GM18870 (cell line): ENCODE measurements around the gene PIK3AP1.

Experiments used
- ATAC-seq: cut with Tn5 transposase; IDR thresholded peaks from one replicate; pipeline ENCODE4 v1.9.1; 2021; ENCODE audit warnings: moderate library complexity; ENCODE audit not compliant: unreplicated experiment

The PIK3AP1 gene

DNA sequence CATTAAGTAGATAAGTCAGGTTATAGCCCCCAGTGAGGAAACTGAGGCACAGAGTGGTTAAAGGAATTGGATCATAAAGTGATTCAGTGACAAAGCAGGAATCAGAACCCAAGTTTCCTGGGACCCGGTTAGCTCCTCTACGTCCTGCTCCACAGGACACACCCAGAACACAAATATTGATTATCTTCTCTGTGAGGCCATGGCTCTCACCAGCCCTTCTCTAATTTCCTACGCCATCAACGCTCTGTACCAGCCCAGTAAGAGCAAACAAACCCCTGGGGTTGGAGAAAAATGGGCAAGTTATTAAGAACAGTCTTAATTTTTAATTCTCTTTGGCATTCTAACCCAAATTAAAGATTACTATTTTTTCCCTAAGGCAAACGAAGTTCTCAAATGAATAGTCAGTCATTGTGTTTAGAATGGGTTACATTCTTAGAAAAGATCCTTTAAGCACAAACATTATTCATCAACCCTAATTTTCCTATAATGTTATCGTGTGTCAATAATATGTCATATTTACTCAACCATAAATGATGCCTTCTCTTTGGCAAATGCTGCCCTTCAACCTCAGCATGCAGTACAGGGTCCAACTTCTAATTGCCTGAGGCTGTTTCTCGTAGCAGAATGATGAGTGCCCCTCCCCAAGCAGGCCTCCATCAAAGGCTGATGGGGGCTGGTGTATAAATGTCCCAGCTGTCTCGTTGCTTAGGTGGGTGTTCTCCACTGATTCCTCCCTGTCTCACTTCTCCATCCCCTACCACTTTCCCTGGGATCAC is 108.1 kb downstream of the PIK3AP1 start:
- no peak for ATAC-seq

DNA sequence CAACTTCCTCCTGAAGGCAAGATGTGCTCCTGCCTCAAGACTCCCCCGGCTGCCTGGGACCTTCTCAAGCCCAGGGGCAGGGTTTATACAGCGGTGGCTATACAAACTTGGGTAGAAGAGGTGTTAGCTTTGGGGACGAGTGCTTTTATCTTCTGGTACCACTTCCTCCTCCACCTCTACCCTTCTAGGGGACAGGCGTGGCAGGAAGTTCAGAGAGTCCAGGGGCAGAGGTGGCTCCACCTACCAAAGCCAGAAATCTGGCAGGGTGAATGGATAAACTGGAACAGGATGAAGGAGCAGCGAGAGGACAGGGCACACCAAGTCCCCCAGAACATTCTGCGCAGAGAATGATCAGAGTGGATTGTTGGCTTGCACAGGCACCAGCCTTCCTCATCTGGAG is 109.5 kb downstream of the PIK3AP1 start:
- ATAC-seq, result no peak

DNA sequence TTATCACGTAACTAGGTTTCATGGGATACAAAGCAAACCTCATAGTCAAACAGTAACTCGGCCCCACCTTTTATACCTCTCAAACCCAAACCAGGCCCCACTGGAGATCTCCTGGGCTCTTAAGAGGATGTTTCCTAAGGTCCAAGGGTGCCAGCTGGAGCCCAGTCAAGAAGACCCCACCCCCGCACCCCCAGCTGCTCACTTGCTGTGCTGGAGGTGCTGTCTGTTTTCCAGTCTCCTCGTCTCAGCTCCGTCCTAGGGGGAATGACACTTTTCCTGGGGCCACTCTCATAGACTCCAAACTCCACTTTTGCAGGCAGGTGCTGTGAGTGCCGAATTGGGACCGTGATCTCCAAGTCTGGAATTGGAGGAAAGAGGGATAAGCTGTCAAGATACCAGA is 110.8 kb downstream of the PIK3AP1 start:
- ATAC-seq, result no peak

DNA sequence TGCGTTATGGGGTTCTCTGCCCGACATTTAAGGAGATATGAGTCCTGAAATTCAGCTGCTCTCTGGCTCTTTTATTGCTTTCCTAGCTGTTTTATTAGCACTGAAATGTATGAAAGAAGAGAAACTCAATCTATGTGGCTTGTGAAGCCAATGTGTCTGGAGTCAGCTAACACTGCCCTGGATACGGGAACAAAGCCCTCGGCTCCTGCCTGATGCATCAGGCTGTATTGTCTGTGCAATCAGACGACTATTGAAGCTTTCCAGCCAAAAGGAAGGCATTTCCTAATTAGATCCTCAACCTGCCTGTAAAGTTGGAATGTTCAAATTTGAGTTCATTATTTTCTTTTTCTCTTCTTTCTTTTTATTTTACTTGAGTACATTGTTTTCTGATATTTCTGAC is 111.5 kb downstream of the PIK3AP1 start:
- no peak for ATAC-seq

DNA sequence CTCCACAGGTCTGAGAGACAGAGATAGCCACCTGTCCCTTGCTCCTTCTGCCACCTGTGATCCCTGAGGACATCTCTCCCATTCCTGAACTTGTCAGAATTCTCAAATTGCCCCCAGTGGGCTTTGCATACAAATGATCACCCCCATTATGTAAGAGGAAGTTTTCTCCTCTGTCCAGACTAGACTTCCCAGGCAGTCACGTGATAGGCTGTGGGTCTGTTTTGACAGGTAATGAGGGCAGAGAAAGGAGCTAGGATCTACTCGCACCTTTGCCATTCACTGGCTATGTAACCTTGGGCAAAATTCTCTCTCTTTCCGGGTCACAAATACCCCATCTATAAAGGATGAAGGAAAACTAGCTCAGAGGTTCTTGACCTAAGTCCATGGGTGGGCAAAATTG is 112.1 kb downstream of the PIK3AP1 start:
- ATAC-seq, result no peak

DNA sequence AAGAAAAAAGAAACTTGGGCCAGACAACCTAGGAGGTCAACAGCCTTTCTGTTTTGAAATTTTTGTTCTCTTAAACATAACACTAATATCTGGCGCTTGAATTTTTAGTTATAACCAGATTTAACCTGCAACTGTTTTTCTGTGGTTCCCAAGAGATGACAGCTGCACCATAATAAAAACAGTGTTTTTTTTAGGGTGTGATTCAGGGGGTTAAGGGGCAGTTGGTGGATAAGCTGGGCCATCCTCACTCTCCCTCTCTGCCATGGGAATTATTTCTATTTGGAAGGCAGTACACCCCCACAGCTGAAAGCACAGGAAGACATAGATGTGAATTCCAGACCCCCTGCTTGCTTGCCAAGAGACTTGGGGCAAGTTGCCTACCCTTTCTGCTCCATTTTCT is 113.4 kb downstream of the PIK3AP1 start:
- no peak for ATAC-seq

DNA sequence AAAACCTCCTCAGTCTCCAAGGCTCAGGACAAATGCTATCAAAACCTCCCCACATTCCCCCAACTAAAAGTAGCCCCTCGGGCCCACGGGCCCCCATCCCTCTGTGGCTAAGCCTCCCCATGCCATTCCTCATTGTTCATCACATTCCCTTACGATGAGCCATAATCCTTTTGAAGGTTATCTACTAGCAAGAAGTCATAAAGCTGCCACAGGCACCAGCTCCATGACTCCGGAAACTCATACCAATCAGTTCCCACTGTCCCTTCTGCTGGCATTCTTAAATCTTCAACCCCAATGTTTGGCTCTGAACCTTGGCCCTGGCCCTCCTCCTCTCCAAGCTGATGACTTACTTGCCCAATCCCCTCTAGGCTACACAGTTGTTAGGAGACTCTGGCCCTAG is 114.1 kb downstream of the PIK3AP1 start:
- no peak for ATAC-seq

DNA sequence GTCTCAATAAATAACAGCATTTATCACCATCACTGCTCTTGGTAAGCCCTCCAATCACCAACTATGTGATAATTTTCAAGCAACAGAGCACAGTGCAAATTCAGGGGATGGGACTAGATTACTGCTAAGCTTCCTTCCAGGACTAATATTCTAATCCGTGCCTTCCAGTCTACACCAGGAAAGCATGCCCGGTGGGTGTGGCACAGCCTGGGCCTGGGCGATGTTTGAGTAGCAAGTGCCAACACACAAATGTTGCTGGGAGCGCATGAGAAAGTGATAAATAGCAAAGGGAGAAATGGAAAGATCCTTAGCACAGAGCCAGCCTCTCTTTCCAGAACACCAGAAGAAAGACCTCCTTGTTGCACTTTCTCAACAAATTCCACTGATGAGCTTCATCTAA is 120.0 kb downstream of the PIK3AP1 start:
- no peak for ATAC-seq

DNA sequence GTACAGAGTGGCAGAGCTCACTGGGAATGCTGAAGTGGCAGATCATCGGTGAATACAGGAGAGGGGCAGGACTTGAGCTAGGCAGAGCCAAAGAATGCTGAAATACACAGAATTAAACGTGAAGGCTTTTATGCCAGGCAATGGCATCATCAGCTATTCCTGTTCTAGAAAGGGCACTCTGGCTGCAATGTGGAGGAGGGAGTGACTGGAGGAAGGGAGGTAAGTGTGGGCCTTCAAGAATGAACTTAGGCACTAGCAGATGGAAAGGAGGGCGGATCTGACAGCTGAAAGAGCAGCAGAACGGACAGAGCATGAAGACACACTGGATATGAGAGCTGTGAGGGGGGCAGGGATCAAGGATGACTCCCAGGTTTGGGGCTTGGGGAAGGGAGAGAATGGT is 121.5 kb downstream of the PIK3AP1 start:
- no peak for ATAC-seq

DNA sequence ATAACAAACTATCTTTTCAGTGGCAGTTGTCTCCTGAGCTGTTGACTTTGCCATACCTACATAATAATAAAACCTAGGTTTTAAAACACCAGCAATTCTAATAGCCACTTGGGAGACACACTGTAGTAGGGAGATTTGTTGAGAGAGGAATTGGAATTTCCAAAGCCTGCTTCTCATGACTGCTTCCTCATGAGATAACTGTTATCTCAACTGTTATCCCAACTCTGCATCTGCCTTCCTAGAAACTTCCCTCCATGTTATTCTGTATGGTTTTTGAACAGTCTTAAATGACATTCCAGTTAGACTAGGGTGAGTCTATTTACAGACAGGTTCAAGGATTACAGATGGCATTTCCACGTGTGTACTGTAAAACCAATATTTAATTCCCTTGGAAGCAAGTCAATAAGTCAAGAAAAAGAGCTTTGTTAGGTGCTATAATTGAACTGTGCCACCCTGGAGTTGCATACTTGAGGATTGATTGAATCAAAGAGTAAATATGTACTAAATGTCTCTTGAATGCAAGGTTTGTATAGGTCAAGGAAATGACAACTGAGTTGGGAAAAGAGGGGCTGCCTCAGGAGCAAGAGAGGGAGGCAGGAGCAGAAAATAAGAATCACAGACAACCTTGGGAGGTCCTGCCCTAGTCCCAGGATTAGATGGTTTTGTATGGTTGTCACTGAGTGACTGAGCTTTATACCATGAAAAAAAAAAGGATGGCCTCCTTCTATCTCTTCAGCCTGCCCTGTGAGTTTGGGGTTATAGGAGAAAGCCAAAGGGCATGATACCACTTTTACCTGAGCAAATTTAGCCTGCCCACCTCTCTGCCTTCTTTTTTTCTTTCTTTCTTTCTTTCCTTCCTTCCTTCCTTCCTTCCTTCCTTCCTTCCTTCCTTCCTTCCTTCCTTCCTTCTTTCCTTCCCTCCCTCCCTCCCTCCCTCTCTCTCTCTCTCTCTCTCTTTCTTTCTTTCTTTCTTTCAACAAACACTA is 123.6 kb downstream of the PIK3AP1 start:
- no peak for ATAC-seq

DNA sequence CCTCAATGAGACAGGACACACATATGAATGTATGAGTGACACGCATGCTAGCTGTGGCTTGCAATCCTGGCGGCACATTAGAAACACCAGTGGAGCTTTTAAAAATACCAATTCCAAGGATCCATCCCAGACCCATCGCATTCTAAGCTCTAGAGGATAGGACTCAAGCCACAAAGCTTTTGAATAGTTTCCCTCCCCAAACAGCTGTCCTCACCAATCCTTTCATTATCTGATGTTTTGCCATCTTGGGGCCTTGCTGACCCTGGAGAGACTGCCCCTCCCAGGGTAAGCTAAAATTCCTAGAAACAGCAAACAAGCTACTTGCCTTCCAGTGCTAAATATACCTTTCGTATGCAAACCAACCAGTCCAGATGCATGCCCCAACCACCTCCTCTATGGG is 124.6 kb downstream of the PIK3AP1 start:
- no peak for ATAC-seq

DNA sequence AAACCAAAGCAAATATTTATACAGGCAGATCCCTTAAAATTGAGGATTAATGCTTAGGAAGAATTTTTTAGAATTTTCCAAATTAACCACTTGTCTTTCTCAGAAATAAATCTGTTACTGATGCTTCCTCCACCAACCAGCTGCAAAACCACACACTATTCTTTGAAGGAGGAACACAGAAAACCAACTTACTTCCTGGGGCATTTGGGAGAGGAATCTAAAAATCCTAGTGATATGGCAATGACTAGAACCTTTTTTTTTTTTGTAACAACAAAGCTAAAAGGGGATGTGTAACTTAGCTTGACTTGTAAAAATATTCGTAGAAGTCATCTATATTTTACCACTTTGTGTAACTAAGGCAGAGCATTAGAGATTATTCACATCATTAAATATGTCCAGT is 128.4 kb downstream of the PIK3AP1 start:
- ATAC-seq, result no peak

DNA sequence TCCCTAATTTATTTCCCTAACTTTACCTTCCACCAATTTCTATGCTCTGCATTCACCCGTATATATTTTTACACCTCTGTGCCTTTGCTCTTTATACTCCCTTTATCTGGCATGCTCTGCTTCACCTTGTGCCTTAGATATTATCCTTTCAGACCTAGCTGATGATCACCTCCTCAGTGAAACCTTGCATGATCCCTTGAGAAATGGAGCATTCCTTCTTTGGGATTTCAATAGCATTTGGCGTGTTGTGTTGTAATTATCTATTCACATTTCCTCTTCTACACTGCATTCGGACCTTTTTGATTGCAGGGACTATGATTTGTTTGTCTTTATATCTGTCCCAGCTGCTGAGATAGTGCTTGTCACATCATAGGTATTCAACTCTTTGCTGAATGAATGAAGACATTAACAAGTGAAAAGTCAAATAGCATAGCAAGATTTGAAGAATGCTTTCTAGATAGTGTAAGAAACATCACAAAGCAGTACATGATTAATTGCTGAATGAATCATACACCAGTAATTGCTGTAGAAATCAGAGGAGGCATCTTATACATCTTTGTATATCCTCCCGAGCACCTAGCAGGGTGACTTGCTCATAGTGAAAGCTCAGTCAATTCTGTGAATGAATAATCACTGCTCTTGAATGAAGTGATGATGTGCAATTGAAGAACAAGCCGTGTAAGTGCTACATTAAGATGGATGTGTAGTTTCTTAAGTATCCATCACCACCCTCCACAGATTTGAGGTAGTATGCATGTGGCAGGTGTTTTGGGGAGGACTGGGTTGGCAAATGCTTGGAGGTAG is 131.5 kb downstream of the PIK3AP1 start:
- peak; percentile 53 for ATAC-seq

DNA sequence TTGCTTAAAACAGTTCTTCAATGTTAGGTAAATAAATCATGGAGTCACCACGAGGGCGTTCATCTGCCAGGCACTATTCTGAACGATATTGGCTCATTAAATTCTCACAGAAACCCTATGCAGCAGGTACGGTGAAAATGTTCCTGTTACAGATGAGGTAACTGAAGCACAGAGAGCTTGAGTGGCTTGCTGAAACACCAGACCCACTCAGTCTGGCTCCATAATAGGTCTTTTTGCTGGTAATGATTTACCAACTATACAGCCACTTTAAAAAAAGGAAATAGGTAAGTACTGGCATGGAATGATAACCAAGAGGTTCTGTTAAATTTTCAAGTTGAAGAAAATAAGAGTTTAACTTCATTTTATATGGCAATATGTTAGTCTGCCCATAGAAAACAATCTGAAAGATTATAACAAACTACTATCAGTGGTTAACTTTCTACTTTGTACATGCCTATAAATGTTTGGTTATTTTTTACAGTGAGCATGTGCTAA is 132.2 kb downstream of the PIK3AP1 start:
- ATAC-seq, result no peak

DNA sequence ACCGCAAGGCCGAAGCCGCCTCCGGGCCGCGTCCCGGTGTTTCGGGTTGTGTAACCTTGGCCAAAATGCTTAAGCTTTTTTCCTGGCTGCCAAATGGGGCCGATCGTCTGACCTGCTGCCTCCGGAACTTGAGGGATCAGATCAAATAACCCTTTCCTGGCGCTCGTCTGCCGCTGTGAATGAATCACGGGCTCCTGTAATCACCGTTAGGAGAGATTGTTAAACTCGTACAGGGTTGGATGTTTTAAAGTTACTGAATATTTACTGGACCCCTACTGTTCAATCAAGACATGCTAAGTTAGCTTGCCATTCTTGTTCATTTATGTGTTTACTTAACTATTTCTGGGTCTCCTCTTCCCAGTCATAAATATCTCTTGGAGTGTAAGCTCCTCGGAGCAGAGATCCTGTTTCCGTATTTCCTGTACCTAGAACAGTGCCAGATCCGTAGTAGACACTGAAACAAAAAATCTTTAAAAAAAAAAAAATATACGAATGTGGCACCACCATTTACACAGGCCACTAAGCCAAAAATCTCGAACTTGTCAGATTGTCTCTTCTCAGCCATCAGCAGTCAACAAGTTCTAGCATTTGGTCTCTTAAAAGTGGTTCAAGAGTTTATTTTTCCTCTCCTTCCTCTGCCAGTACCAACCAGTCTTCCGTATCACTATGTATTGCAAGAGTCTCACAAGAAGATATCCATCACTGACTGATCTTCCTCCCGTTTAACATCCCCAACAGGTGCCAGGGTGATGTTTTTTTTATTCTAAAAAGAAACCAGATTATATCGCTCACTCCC is 132.9 kb downstream of the PIK3AP1 start:
- ATAC-seq, result no peak

DNA sequence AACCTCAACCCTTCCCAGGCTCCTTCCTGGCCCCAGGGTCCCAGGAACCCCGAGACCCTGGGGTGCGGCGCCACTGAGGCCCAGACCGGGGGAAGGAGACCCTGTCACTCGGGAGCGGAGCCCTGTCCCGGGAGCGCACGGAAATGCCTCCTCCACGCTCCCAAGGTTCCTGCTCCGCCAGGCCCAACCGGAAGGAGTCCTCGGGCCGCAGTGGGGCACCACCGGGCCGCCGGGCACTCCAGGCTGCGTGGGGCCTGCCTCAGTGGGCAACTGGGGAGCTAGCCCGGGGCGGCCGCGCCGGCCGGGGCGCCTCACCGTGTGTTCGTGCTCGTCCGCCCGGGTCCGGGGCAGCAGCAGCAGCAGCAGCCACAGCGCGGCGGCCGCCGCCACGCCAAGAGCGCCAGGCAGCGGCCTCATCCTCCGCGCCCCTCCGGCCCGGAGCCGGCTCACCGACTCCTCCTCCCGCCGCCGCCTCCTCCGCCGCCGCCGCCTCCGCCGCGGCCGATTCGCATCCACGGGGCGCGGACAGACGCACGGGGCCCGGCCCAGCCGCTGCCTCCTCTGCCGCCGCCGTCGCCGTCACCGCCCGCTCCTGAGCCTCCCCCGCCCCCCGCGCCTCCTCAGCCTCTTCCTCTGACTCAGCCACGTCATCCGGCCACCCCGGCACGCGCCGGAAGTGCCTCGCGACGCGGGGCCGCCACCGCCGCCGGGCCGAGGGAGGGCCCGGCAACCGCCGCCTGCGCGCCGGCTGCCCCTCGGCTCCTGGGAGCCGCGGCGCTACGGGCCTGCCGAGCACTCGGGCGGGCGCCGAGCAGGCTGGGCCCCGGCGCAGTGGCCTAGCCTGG is 133.7 kb downstream of the PIK3AP1 start, which contains the start of gene TM9SF3:
TSS of gene TM9SF3 (minus strand) at position 594 of the 845 bp plus-strand sequence. CDS start at position 417, 177 bp downstream.
- ATAC-seq, result no peak

DNA sequence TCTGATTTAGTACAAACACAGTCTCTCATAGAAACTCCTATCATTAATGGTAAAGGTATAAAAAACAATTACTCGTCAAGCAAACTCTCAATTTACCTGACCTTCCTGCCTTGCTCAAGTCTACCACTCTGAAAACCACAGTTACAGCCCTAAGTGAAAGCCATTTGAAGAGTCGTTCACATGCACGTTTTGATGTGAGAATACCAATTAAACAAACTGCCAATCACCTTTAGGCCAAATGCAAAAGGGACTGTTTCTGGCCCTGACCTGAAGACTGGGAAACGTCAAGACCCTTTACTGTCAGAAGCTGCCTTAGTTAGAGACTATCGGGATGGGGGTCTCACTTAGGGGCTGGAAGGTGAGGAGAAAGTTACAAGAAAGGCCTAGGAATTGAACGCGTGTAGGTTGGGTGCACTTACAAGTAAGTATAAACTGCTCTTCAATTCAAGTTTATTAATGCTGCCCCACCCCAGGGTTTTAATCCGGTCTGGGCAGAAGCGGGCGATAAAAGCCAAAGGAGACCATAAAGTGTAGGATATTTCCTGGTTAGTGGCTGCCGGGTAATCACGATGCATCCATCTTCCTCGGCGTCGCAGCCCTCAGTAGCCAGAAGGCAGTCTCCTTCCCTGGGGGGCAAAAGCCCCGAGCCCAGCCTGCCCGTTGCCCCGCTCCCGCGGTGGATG is 134.4 kb downstream of the PIK3AP1 start:
- no peak for ATAC-seq

DNA sequence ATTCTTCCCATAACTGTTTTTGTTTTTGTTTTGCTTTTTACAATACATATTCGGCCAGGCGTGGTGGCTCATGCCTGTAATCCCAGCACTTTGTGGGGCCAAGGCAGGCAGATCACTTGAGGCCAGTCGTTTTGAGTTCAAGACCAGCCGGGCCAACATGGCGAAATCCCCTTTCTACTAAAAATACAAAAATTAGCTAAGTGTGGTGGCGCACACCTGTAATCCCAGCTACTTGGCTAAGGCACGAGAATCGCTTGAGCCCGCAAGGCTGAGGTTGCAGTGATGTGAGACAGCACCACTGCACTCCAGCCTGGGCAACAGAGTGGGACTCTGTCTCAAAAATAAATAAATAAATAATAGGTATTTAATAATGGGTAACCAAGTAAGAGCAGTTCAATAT is 135.8 kb downstream of the PIK3AP1 start:
- ATAC-seq, result no peak

DNA sequence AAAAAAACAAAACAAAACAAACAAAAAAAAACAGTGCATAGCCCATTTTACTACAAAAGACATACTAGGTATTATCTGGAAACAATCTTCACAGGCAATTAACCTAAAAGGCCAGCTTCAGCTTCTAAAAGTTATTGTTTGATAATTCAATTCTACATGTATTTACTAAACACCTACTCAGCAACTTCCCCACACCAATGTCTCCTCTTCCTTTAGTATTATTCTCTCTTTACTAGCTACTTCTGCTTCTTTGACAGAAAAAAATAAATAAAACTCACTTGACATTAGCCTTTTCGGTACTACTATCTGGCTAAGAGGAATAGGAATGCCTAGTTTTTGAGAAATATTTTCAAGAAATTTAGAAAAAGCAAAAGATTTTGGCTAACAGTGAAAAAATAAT is 136.3 kb downstream of the PIK3AP1 start:
- no peak for ATAC-seq
